A549 (cell line): Measurements from ENCODE around the gene EXTL1.
A peak's percentile ranks its signal among the peaks of the same experiment; 100 is the strongest.

Source experiments
- BCL3 ChIP-seq: fragments of >200 bp; sonication (Bioruptor Twin); formaldehyde crosslinking; IDR thresholded peaks from 3 replicates; pipeline ENCODE4 v1.6.1; 2016
- CEBPB ChIP-seq, 2 experiments: fragments of >200 bp in 1 of 2; sonication (Bioruptor Twin) in 1 of 2; formaldehyde crosslinking in 1 of 2; IDR thresholded peaks; 2 replicates each; pipeline ENCODE4 v1.6.1; 2012 to 2016
- CTCF ChIP-seq: fragments of >200 bp; sonication (Bioruptor Twin); formaldehyde crosslinking; IDR thresholded peaks from 3 replicates; pipeline ENCODE4 v1.5.1; 2016
- KDM1A ChIP-seq: fragments of 200-600 bp; sonication (generic); IDR thresholded peaks from 2 replicates; pipeline ENCODE4 v1.6.1; 2016; ENCODE audit warnings: low read depth, mild to moderate bottlenecking
- PBX3 ChIP-seq: IDR thresholded peaks from 2 replicates; pipeline ENCODE4 v1.6.1; 2012
- PHF8 ChIP-seq: fragments of 200-600 bp; sonication (generic); IDR thresholded peaks from 2 replicates; pipeline ENCODE4 v1.6.1; 2016; ENCODE audit warnings: low read depth, mild to moderate bottlenecking, antibody characterized with exemption, moderate library complexity, borderline replicate concordance
- POLR2A ChIP-seq: IDR thresholded peaks from 2 replicates; pipeline ENCODE4 v1.6.1; 2012; ENCODE audit warnings: mild to moderate bottlenecking, low read length
- REST ChIP-seq: fragments of 200-600 bp; sonication (generic); IDR thresholded peaks from 2 replicates; pipeline ENCODE4 v1.6.1; 2016; ENCODE audit warnings: antibody characterized with exemption, mild to moderate bottlenecking, moderate library complexity
- RFX5 ChIP-seq: fragments of 450-650 bp; IDR thresholded peaks from 2 replicates; pipeline ENCODE4 v1.7.1; 2014; ENCODE audit warnings: antibody characterized with exemption, mild to moderate bottlenecking, moderate library complexity
- TP53 ChIP-seq: fragments of 250-450 bp; sonication (Bioruptor Pico); IDR thresholded peaks from 2 replicates; pipeline ENCODE4 v1.5.0; 2021; ENCODE audit warnings: mild to moderate bottlenecking, moderate library complexity
- USF2 ChIP-seq: fragments of 450-650 bp; IDR thresholded peaks from 2 replicates; pipeline ENCODE4 v1.6.1; 2014; ENCODE audit warnings: antibody characterized with exemption
- ZFP36 ChIP-seq: fragments of 450-650 bp; IDR thresholded peaks from 2 replicates; pipeline ENCODE4 v1.6.1; 2014; ENCODE audit warnings: borderline replicate concordance; ENCODE audit not compliant: partially characterized antibody

- TF ChIP-seq RFX5, result no peak
- no peak for TF ChIP-seq TP53
- TF ChIP-seq POLR2A, result no peak
- TF ChIP-seq CTCF, result no peak
- TF ChIP-seq PBX3, result no peak
- TF ChIP-seq USF2, result no peak
- no peak for TF ChIP-seq ZFP36
- no peak for TF ChIP-seq KDM1A
- no peak for TF ChIP-seq PHF8
- TF ChIP-seq REST, result no peak
- peak; percentile 74 to 87 for TF ChIP-seq CEBPB (IDR thresholded peaks at IDR 0.05)
- TF ChIP-seq BCL3, result no peak
Observed at GRCh38 chr1:26015358-26015757, 6.2 kb upstream of the EXTL1 start.
